Measurements from ENCODE around the gene GABRG2.

The GABRG2 gene

GRCh38 chr5:162174358-162174974 is 106.9 kb downstream of the GABRG2 start:
- TF ChIP-seq CTCF (IDR thresholded peaks at IDR 0.05; ENCODE audit: control insufficient read depth, insufficient read depth, low read depth, low read length, missing control alignments) = no peak
- DNase-seq (ENCODE audit: low read depth) = no peak
- no peak overlapping the region for H3K4me3 ChIP-seq (ENCODE audit: control insufficient read depth, low read depth, low read length)

- no peak overlapping the region for H3K4me3 ChIP-seq (ENCODE audit: control insufficient read depth, low read depth, low read length)
- no peak for TF ChIP-seq CTCF (IDR thresholded peaks at IDR 0.05; ENCODE audit: control insufficient read depth, insufficient read depth, low read depth, low read length, missing control alignments)
- DNase-seq (ENCODE audit: low read depth) = no peak
Observed at GRCh38 chr5:162187371-162187770, 119.8 kb downstream of the GABRG2 start.

GRCh38 chr5:162189719-162190118 is 122.1 kb downstream of the GABRG2 start:
- TF ChIP-seq CTCF (IDR thresholded peaks at IDR 0.05; ENCODE audit: control insufficient read depth, insufficient read depth, low read depth, low read length, missing control alignments) = no peak
- H3K4me3 ChIP-seq (ENCODE audit: control insufficient read depth, low read depth, low read length) = no peak overlapping the region
- DNase-seq (ENCODE audit: low read depth) = no peak

GRCh38 chr5:162193012-162193411 is 125.4 kb downstream of the GABRG2 start:
- no peak for TF ChIP-seq CTCF (IDR thresholded peaks at IDR 0.05; ENCODE audit: control insufficient read depth, insufficient read depth, low read depth, low read length, missing control alignments)
- H3K4me3 ChIP-seq (ENCODE audit: control insufficient read depth, low read depth, low read length) = no peak overlapping the region
- DNase-seq (ENCODE audit: low read depth) = no peak

- DNase-seq (ENCODE audit: low read depth) = no peak
- TF ChIP-seq CTCF (IDR thresholded peaks at IDR 0.05; ENCODE audit: control insufficient read depth, insufficient read depth, low read depth, low read length, missing control alignments) = no peak
- H3K4me3 ChIP-seq (ENCODE audit: control insufficient read depth, low read depth, low read length) = no peak overlapping the region
Observed at GRCh38 chr5:162196351-162196750, 128.8 kb downstream of the GABRG2 start.

- H3K4me3 ChIP-seq (ENCODE audit: control insufficient read depth, low read depth, low read length) = no peak overlapping the region
- no peak for TF ChIP-seq CTCF (IDR thresholded peaks at IDR 0.05; ENCODE audit: control insufficient read depth, insufficient read depth, low read depth, low read length, missing control alignments)
- no peak for DNase-seq (ENCODE audit: low read depth)
Observed at GRCh38 chr5:162202285-162202880, 134.8 kb downstream of the GABRG2 start.

Data from AG09309 (cell line).